Measurements from ENCODE around the gene PKD2L1. TPM values are rescaled to one million over a fixed set of nuclear protein-coding genes. Genes with fewer than 3 reads are reported as not detected.
A peak's percentile ranks its signal among the peaks of the same experiment; 100 is the strongest.

The PKD2L1 gene
- total and polyA plus RNA-seq, 2 of the 8 experiments (the other 6 are each of a cell fraction or from before 2014, with no cell fraction given), result 0.20 to 0.33 TPM

GRCh38 chr10:100297242-100297641, 32.8 kb downstream of the PKD2L1 start:
- Histone ChIP-seq H2BK5ac (ENCODE audit: low read depth, low read length) (no peak overlapping the region), H2BK20ac (ENCODE audit: low read length) (no peak overlapping the region; the same call in 1 of the 2 replicates), H4K5ac (ENCODE audit: insufficient read length, low read depth, low read length) (no peak overlapping the region), H2BK12ac (ENCODE audit: low read depth, low read length) (0 out of 2 replicates have a peak overlapping the region, but pooled peaks have one; percentile 1), H3K9me3 (ENCODE audit: insufficient read depth in 2 of 2, low read depth in 1 of 2, low read length in 1 of 2) (peaks cover 0 to 4% of the 10 kb centered on the region in 2 experiments; a peak in 2 of 4 replicates), H3K79me1 (ENCODE audit: low read depth, low read length) (no peaks in the 10 kb centered on the region), H3K27me3 (replicated peaks in 1 of 4; ENCODE audit: control insufficient read depth in 3 of 4, extremely low read depth in 1 of 4, insufficient read depth in 3 of 4, low read length in 3 of 4) (no peaks in the 10 kb centered on the region), H2BK120ac (replicated peaks; ENCODE audit: low read depth, low read length) (no peak overlapping the region), H3K4me2 (ENCODE audit: insufficient read depth in 1 of 2, low read depth in 2 of 2, low read length in 2 of 2) (no peak overlapping the region), H3K4ac (replicated peaks; ENCODE audit: insufficient read length, low read depth, low read length) (no peak overlapping the region), H2AFZ (ENCODE audit: low read length) (no peak overlapping the region), H3K23me2 (ENCODE audit: low read depth, low read length) (no peaks in the 10 kb centered on the region; the same call in 1 of the 2 replicates), H4K91ac (replicated peaks; ENCODE audit: insufficient read length, low read length) (no peak overlapping the region), H4K8ac (ENCODE audit: extremely low read depth, insufficient read depth, low read length) (no peak overlapping the region), H3K23ac (ENCODE audit: insufficient read length) (no peak overlapping the region), H3K79me2 (ENCODE audit: control insufficient read depth in 1 of 2, insufficient read depth in 2 of 2, low read length in 2 of 2) (no peaks in the 10 kb centered on the region), H3K56ac (replicated peaks; ENCODE audit: insufficient read length, low read depth, low read length) (no peak overlapping the region), H3K14ac (ENCODE audit: insufficient read length) (no peak overlapping the region), H2BK15ac (ENCODE audit: low read length) (no peak overlapping the region; the same call in 1 of the 2 replicates), H3K36me3 (ENCODE audit: control insufficient read depth in 2 of 4, insufficient read depth in 4 of 4, low read length in 3 of 4) (no peaks in the 10 kb centered on the region), H3K9ac (replicated peaks in 1 of 4; ENCODE audit: extremely low read depth in 1 of 4, low read depth in 3 of 4, low read length in 3 of 4) (no peak overlapping the region), H3K18ac (ENCODE audit: extremely low read depth, low read length) (peak overlapping the region; percentile 34; the same call in 1 of the 2 replicates), H3K27ac (ENCODE audit: low read depth, low read length) (no peak overlapping the region), H3K4me3 (ENCODE audit: extremely low read depth in 1 of 4, insufficient read depth in 2 of 4, low read depth in 3 of 4, low read length in 4 of 4) (no peak overlapping the region), H2AK5ac (ENCODE audit: low read depth, low read length) (no peak overlapping the region), H3K4me1 (replicated peaks in 1 of 4; ENCODE audit: control insufficient read depth in 3 of 4, insufficient read depth in 4 of 4, low read length in 3 of 4) (peaks cover 0 to 12% (median 7%) of the 10 kb centered on the region in 4 experiments; a peak in 4 of 7 replicates), H4K20me1 (replicated peaks in 1 of 2; ENCODE audit: control insufficient read depth in 1 of 2, insufficient read depth in 2 of 2, low read length in 2 of 2) (no peaks in the 10 kb centered on the region)
- ChIA-PET CTCF (ENCODE audit: partially characterized antibody) (interaction anchor here (0.7 to 1.5 kb wide), 4 partner anchors 9 to 74 kb away, joined by 3 to 4 read pairs (median 4); no protein-coding TSS in a partner anchor), POLR2A (ENCODE audit: partially characterized antibody) (interaction anchor here (1.1 to 2.9 kb wide), 3 partner anchors 10 to 50 kb away, joined by 4 to 20 read pairs (median 5); partner anchors contain the start of genes BLOC1S2 and SCD)
- DNase-seq (ENCODE audit: low read depth in 1 of 2, low spot score in 2 of 2) (no peak), FAIRE-seq (no peak)
- 75% methylated on average over 9 of the region's 9 CpGs; no CpG with 5 or more reads in 1 of the 2 experiments for whole genome bisulfite sequencing, 2 experiments (ENCODE audit: extremely low coverage in 1 of 2, insufficient coverage in 1 of 2, insufficient read length in 1 of 2, insufficient replicate concordance in 2 of 2, low coverage in 1 of 2, low lambda C conversion rate in 2 of 2, missing lambda C conversion rate in 1 of 2)
- TF ChIP-seq ZNF274 (IDR thresholded peaks at IDR 0.05; ENCODE audit: borderline replicate concordance, extremely low read depth, low read length) (no peak), MAFK (IDR thresholded peaks at IDR 0.05; ENCODE audit: low read depth, low read length) (no peak), RAD21 (IDR thresholded peaks at IDR 0.05 in 1 of 2, conservative IDR thresholded peaks at IDR 0.05 in 1 of 2; ENCODE audit: low read depth in 2 of 2, low read length in 2 of 2) (no peak), EGR1 (IDR thresholded peaks at IDR 0.05; ENCODE audit: borderline replicate concordance, low read depth, low read length) (no peak), HDAC2 (IDR thresholded peaks at IDR 0.05; ENCODE audit: borderline replicate concordance in 1 of 2, low read depth in 2 of 2, low read length in 2 of 2) (no peak), SRF (IDR thresholded peaks at IDR 0.05; ENCODE audit: low read depth, low read length) (no peak), RBBP5 (IDR thresholded peaks at IDR 0.05; ENCODE audit: borderline replicate concordance, low read depth, low read length) (no peak), PHF8 (conservative IDR thresholded peaks at IDR 0.05; ENCODE audit: low read depth, low read length) (no peak), MAX (IDR thresholded peaks at IDR 0.05) (no peak), JUN (IDR thresholded peaks at IDR 0.05; ENCODE audit: low read depth, low read length) (no peak), TEAD4 (IDR thresholded peaks at IDR 0.05; ENCODE audit: low read depth, low read length) (no peak), SIN3A (conservative IDR thresholded peaks at IDR 0.05 in 1 of 2, IDR thresholded peaks at IDR 0.05 in 1 of 2; ENCODE audit: low read depth in 1 of 2, low read length in 2 of 2) (no peak), POU5F1 (IDR thresholded peaks at IDR 0.05; ENCODE audit: low read depth, low read length) (no peak)

All from H1 (cell line).